ENCODE results near the gene SMAD6. TPM values are rescaled to one million over a fixed set of nuclear protein-coding genes. Genes with fewer than 3 reads are reported as not detected.

The SMAD6 gene
- total and polyA plus RNA-seq, 5 donors from 2014 or later = 0.27 TPM; not detected in 4

- peaks cover 32% of the 10 kb centered on the region for H3K27me3 Mint-ChIP-seq
- H3K4me3 Mint-ChIP-seq = peak overlapping the region; percentile 84 to 91 (median 88)
- Histone ChIP-seq H3K27me3 (ENCODE audit: control insufficient read depth, insufficient read depth, low read length) (peaks cover 8% of the 10 kb centered on the region), H3K36me3 (ENCODE audit: control insufficient read depth, insufficient read depth, low read length) (no peaks in the 10 kb centered on the region), H3K4me1 (ENCODE audit: control insufficient read depth, insufficient read depth, low read length, poor library complexity, severe bottlenecking) (peaks cover 35% of the 10 kb centered on the region), H3K4me3 (ENCODE audit: low read depth, low read length) (no peak overlapping the region), H3K27ac (ENCODE audit: insufficient read depth, low read length, poor library complexity, severe bottlenecking) (no peak overlapping the region), H3K9me3 (ENCODE audit: control insufficient read depth in 2 of 2, low read length in 2 of 2) (no peaks in the 10 kb centered on the region)
- ATAC-seq (ENCODE audit: low read depth in 2 of 2) (no peak), DNase-seq (no peak)
- H3K4me1 Mint-ChIP-seq = peaks cover 0 to 25% (median 7%) of the 10 kb centered on the region in 4 donors
- peaks cover 0 to 3% (median 0%) of the 10 kb centered on the region in 7 donors for H3K9me3 Mint-ChIP-seq
- peak overlapping the region in 1 of 3 donors; percentile 64 for H3K27ac Mint-ChIP-seq
- H3K36me3 Mint-ChIP-seq = no peaks in the 10 kb centered on the region
Observed at GRCh38 chr15:66704803-66705153, 2.7 kb downstream of the SMAD6 start.

GRCh38 chr15:66705277-66706146 is 3.5 kb downstream of the SMAD6 start:
- DNase-seq = no peak
- Mint-ChIP-seq H3K4me3 (peak overlapping the region in 1 of 4 donors; percentile 91), H3K27me3 (peaks cover 32% of the 10 kb centered on the region), H3K36me3 (no peaks in the 10 kb centered on the region), H3K9me3 (peaks cover 0 to 3% (median 0%) of the 10 kb centered on the region in 7 donors), H3K27ac (no peak overlapping the region), H3K4me1 (peaks cover 0 to 18% (median 7%) of the 10 kb centered on the region in 4 donors)
- no peaks in the 10 kb centered on the region for H3K36me3 ChIP-seq (ENCODE audit: control insufficient read depth, insufficient read depth, low read length)
- no peak overlapping the region for H3K27ac ChIP-seq (ENCODE audit: insufficient read depth, low read length, poor library complexity, severe bottlenecking)
- peaks cover 32% of the 10 kb centered on the region for H3K4me1 ChIP-seq (ENCODE audit: control insufficient read depth, insufficient read depth, low read length, poor library complexity, severe bottlenecking)
- H3K27me3 ChIP-seq (ENCODE audit: control insufficient read depth, insufficient read depth, low read length) = peaks cover 8% of the 10 kb centered on the region
- H3K9me3 ChIP-seq (ENCODE audit: control insufficient read depth in 2 of 2, low read length in 2 of 2) = no peaks in the 10 kb centered on the region
- ATAC-seq (ENCODE audit: low read depth in 2 of 2) = no peak
- no peak overlapping the region for H3K4me3 ChIP-seq (ENCODE audit: low read depth, low read length)

DNA sequence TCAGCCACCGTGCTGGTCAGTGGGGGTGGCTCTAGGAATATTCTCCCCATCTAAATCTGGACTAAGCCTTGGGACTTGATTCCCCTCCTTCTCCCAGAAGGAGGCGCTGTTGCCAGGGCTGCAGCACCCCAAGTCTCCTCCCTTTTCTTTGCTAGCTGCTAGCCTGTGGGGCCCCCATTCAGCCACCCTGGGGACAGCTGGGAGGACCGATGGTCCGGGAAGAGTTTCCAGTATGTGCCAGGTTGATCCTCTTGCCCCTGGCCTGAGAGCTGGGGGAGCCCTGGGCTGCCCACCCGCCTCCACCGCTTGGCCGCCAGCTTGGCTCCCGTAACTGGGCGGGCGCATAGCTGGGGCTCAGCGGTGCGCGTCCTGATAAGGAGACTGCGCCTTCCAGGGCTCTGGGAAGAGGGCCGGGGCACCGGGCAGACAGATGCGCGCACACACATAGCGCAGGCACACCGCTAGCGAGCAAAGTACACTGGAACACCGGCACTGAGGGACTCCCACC is 4.2 kb downstream of the SMAD6 start:
- Mint-ChIP-seq H3K27ac (no peak overlapping the region), H3K27me3 (peaks cover 32% of the 10 kb centered on the region), H3K36me3 (no peaks in the 10 kb centered on the region), H3K4me1 (peaks cover 0 to 17% (median 7%) of the 10 kb centered on the region in 4 donors), H3K4me3 (no peak overlapping the region), H3K9me3 (peaks cover 0 to 3% (median 0%) of the 10 kb centered on the region in 7 donors)
- Histone ChIP-seq H3K27ac (ENCODE audit: insufficient read depth, low read length, poor library complexity, severe bottlenecking) (no peak overlapping the region), H3K4me3 (ENCODE audit: low read depth, low read length) (no peak overlapping the region), H3K9me3 (ENCODE audit: control insufficient read depth in 2 of 2, low read length in 2 of 2) (no peaks in the 10 kb centered on the region), H3K36me3 (ENCODE audit: control insufficient read depth, insufficient read depth, low read length) (no peaks in the 10 kb centered on the region), H3K27me3 (ENCODE audit: control insufficient read depth, insufficient read depth, low read length) (peaks cover 8% of the 10 kb centered on the region), H3K4me1 (ENCODE audit: control insufficient read depth, insufficient read depth, low read length, poor library complexity, severe bottlenecking) (peaks cover 29% of the 10 kb centered on the region)
- ATAC-seq (ENCODE audit: low read depth in 2 of 2) (no peak), DNase-seq (no peak)

DNA sequence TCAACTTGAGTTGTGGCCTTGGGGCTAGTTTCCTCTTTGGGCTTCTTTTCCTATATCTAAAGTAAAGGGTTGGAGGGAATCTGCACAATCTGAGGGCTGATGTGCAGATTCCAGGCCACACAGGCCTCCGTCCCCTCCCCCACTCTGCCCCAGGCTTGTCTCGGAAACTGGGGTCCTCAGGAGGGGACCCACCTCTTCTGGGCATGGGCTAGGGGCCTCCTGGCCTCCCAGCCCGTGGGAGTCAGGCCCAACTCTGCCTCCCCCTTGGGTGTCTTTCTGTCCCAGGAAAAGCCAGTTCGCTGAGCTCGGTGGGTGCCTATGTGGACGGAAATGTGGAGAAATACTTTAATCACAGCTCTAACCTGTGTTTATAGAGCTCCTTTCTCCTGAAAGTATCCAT is 4.8 kb downstream of the SMAD6 start:
- Mint-ChIP-seq H3K4me1 (peaks cover 0 to 13% (median 7%) of the 10 kb centered on the region in 4 donors), H3K9me3 (peaks cover 0 to 3% (median 0%) of the 10 kb centered on the region in 7 donors), H3K27me3 (peaks cover 31% of the 10 kb centered on the region), H3K27ac (no peak overlapping the region), H3K36me3 (no peaks in the 10 kb centered on the region), H3K4me3 (no peak overlapping the region)
- Histone ChIP-seq H3K27ac (ENCODE audit: insufficient read depth, low read length, poor library complexity, severe bottlenecking) (no peak overlapping the region), H3K9me3 (ENCODE audit: control insufficient read depth in 2 of 2, low read length in 2 of 2) (no peaks in the 10 kb centered on the region), H3K36me3 (ENCODE audit: control insufficient read depth, insufficient read depth, low read length) (no peaks in the 10 kb centered on the region), H3K27me3 (ENCODE audit: control insufficient read depth, insufficient read depth, low read length) (peaks cover 8% of the 10 kb centered on the region), H3K4me1 (ENCODE audit: control insufficient read depth, insufficient read depth, low read length, poor library complexity, severe bottlenecking) (peaks cover 23% of the 10 kb centered on the region), H3K4me3 (ENCODE audit: low read depth, low read length) (no peak overlapping the region)
- no peak for ATAC-seq (ENCODE audit: low read depth in 2 of 2)
- DNase-seq = no peak

- H3K36me3 Mint-ChIP-seq = no peaks in the 10 kb centered on the region
- peaks cover 7% of the 10 kb centered on the region for H3K27me3 ChIP-seq (ENCODE audit: control insufficient read depth, insufficient read depth, low read length)
- DNase-seq = no peak
- H3K27me3 Mint-ChIP-seq = peaks cover 25% of the 10 kb centered on the region
- H3K4me3 Mint-ChIP-seq = no peak overlapping the region
- H3K4me3 ChIP-seq (ENCODE audit: low read depth, low read length) = no peak overlapping the region
- peaks cover 16% of the 10 kb centered on the region for H3K4me1 ChIP-seq (ENCODE audit: control insufficient read depth, insufficient read depth, low read length, poor library complexity, severe bottlenecking)
- no peak overlapping the region for H3K27ac Mint-ChIP-seq
- H3K9me3 Mint-ChIP-seq = peaks cover 0 to 3% (median 0%) of the 10 kb centered on the region in 7 donors
- H3K9me3 ChIP-seq (ENCODE audit: control insufficient read depth in 2 of 2, low read length in 2 of 2) = no peaks in the 10 kb centered on the region
- no peak for ATAC-seq (ENCODE audit: low read depth in 2 of 2)
- no peaks in the 10 kb centered on the region for H3K36me3 ChIP-seq (ENCODE audit: control insufficient read depth, insufficient read depth, low read length)
- H3K4me1 Mint-ChIP-seq = peaks cover 0 to 9% (median 4%) of the 10 kb centered on the region in 4 donors
- H3K27ac ChIP-seq (ENCODE audit: insufficient read depth, low read length, poor library complexity, severe bottlenecking) = no peak overlapping the region
Observed at GRCh38 chr15:66707310-66708082, 5.5 kb downstream of the SMAD6 start.

GRCh38 chr15:66708389-66708788 is 6.4 kb downstream of the SMAD6 start:
- Histone ChIP-seq H3K36me3 (ENCODE audit: control insufficient read depth, insufficient read depth, low read length) (no peaks in the 10 kb centered on the region), H3K27me3 (ENCODE audit: control insufficient read depth, insufficient read depth, low read length) (peaks cover 6% of the 10 kb centered on the region), H3K4me3 (ENCODE audit: low read depth, low read length) (no peak overlapping the region), H3K27ac (ENCODE audit: insufficient read depth, low read length, poor library complexity, severe bottlenecking) (no peak overlapping the region), H3K4me1 (ENCODE audit: control insufficient read depth, insufficient read depth, low read length, poor library complexity, severe bottlenecking) (peaks cover 7% of the 10 kb centered on the region), H3K9me3 (ENCODE audit: control insufficient read depth in 2 of 2, low read length in 2 of 2) (no peaks in the 10 kb centered on the region)
- ATAC-seq (ENCODE audit: low read depth in 2 of 2) (no peak), DNase-seq (no peak)
- Mint-ChIP-seq H3K36me3 (no peaks in the 10 kb centered on the region), H3K27me3 (peaks cover 22% of the 10 kb centered on the region), H3K4me1 (peaks cover 0 to 7% (median 4%) of the 10 kb centered on the region in 4 donors), H3K4me3 (no peak overlapping the region), H3K9me3 (peaks cover 0 to 3% (median 0%) of the 10 kb centered on the region in 7 donors), H3K27ac (no peak overlapping the region)

DNA sequence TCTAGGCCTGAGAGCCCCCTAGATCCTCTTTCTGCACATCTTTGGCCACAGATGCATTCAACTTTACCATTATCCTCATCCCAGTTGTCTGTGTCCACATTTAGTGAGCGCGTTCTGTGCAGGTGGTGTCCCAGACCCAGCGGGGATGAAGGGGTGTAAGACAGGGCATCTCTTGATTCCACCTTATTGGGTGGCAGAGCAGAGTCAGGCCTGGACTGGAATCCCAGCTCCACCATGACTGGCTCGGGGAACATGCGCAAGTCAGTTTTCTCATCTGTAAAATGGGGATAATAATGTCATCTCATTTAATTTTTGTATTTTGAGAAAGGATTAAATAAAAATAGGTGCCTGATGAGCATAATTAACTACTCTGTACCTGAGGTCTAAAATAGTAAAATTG is 7.8 kb downstream of the SMAD6 start:
- Histone ChIP-seq H3K36me3 (ENCODE audit: control insufficient read depth, insufficient read depth, low read length) (no peaks in the 10 kb centered on the region), H3K27me3 (ENCODE audit: control insufficient read depth, insufficient read depth, low read length) (no peaks in the 10 kb centered on the region), H3K4me3 (ENCODE audit: low read depth, low read length) (no peak overlapping the region), H3K9me3 (ENCODE audit: control insufficient read depth in 2 of 2, low read length in 2 of 2) (no peaks in the 10 kb centered on the region), H3K4me1 (ENCODE audit: control insufficient read depth, insufficient read depth, low read length, poor library complexity, severe bottlenecking) (no peaks in the 10 kb centered on the region), H3K27ac (ENCODE audit: insufficient read depth, low read length, poor library complexity, severe bottlenecking) (no peak overlapping the region)
- ATAC-seq (ENCODE audit: low read depth in 2 of 2) (no peak), DNase-seq (no peak)
- Mint-ChIP-seq H3K27me3 (peaks cover 12% of the 10 kb centered on the region), H3K9me3 (peaks cover 0 to 1% (median 0%) of the 10 kb centered on the region in 7 donors), H3K36me3 (no peaks in the 10 kb centered on the region), H3K4me1 (peaks cover 0 to 3% (median 0%) of the 10 kb centered on the region in 4 donors), H3K27ac (no peak overlapping the region), H3K4me3 (no peak overlapping the region)

All from CD4-positive, CD25-positive, alpha-beta regulatory T cell (primary cell).